DND-41 (cell line): ENCODE results near the gene SLC6A7.

Experiments
- CTCF ChIP-seq: IDR thresholded peaks from 2 replicates; pipeline ENCODE4 v1.5.1; 2012; ENCODE audit warnings: borderline replicate concordance, low read length, moderate library complexity, mild to moderate bottlenecking; ENCODE audit not compliant: poor library complexity, severe bottlenecking; ENCODE audit errors: extremely low read depth
- EZH2 ChIP-seq: IDR thresholded peaks from 3 replicates; pipeline ENCODE4 v1.6.1; 2012; ENCODE audit warnings: borderline replicate concordance, low read depth, mild to moderate bottlenecking, moderate library complexity, low read length, inconsistent platforms; ENCODE audit not compliant: severe bottlenecking

DNA sequence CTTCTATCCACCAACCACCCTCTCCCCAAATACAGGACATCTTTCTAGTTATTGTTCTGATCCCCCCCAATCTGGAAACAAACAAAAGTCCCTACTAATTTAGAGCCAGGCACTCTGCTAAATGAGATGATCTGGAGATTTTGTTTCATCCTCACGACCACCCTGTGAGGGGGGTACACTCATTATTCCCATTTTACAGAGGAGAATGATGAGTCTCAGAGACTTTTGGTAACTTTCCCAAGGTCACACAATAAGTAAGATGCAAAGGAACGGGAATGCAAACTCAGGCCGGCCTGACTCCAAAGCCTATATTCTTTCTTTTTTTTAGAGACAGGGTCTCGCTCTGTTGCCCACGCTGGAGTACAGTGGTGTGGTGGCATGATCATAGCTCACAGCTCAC, 43.6 kb upstream of the SLC6A7 start:
- no peak for TF ChIP-seq CTCF
- TF ChIP-seq EZH2 = no peak
